NCI-H1436 treated with DMSO at 0.1 percent for 48 hours (cell line): ENCODE measurements around the gene UMAD1.

Experiments used
- DNase-seq: peaks from one replicate; lab custom pipeline; 2025; lab: John Stamatoyannopoulos, UW

The UMAD1 gene

DNA sequence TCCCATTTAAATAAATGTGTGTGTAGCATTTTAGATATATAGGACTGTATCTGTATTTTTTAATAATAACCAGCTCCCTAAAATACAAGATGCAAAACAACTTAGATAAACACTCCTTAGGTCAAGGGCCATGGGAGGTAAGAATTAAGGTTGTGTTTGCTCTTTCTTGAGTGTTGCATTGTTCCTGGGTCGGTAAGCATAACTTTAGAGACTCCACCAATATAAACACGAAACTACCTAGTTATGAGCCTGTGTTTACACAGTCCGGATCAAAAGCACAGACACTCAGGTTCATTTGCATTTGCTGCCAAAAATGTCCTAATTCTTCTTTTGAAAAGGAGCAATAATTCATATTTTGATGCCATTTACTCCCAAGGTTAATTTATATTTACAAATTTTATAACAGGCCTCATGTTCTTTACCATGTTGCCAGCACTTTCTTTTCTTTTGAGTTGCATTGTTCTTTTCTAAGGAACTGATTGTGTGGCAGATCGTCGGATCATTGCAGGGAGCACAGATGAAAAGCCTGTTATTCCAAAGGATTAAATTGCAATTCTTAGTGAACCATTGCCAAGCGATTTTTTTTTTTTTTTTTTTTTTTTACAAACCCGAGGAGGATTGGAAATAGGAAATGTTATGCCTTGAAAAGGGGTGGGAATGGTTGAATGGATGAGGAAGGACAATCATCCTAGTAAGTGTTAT lies 282.3 kb downstream of the UMAD1 start:
- no peak for DNase-seq

DNA sequence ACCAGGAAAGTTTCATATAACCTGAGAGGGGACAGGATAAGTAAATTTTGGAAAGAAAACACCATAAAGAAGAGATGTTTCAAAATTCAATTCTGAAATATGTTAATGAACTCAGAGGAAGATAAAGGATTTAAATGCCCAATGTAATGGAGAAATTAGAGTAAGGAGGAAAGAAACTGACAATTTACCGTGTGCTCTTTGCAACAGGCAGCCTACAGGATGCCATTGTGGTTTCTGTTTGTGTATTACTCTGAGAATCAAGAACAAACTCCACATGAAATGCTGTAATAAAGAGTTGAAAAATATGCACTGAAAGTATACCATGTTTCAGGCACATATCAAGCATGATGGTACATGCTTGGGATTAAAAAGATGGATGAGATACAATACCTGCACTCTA lies 283.3 kb downstream of the UMAD1 start:
- no peak for DNase-seq

GRCh38 chr7:7924303-7924702 lies 283.8 kb downstream of the UMAD1 start:
- no peak for DNase-seq
